Umbilical cord (tissue), 2 donors: ENCODE measurements around the gene GSK3A. TPM values are rescaled to one million over a fixed set of nuclear protein-coding genes. Genes with fewer than 3 reads are reported as not detected.

Source experiments
- DNase-seq: peaks from one replicate; pipeline ENCODE4 v3.0.0-alpha.2; 2015; ENCODE audit warnings: low spot score
- total RNA-seq: library from RNA; depleted of rRNA; stranded (reverse); fragments of >200 nt; gene quantifications from one replicate; pipeline ENCODE4 v1.2.3, GENCODE V29; 2014; ENCODE audit warnings: low replicate concordance; ENCODE audit not compliant: insufficient read depth

GSK3A gene
- total RNA-seq, 1 donor from 2014 or later: 7.2 TPM

- peak; percentile 92 for DNase-seq
These were observed 38.9 kb upstream of the GSK3A start for GRCh38 chr19:42281146-42281826.

- peak; percentile 88 for DNase-seq
These were observed 38.4 kb upstream of the GSK3A start for GRCh38 chr19:42280815-42281145.

DNA sequence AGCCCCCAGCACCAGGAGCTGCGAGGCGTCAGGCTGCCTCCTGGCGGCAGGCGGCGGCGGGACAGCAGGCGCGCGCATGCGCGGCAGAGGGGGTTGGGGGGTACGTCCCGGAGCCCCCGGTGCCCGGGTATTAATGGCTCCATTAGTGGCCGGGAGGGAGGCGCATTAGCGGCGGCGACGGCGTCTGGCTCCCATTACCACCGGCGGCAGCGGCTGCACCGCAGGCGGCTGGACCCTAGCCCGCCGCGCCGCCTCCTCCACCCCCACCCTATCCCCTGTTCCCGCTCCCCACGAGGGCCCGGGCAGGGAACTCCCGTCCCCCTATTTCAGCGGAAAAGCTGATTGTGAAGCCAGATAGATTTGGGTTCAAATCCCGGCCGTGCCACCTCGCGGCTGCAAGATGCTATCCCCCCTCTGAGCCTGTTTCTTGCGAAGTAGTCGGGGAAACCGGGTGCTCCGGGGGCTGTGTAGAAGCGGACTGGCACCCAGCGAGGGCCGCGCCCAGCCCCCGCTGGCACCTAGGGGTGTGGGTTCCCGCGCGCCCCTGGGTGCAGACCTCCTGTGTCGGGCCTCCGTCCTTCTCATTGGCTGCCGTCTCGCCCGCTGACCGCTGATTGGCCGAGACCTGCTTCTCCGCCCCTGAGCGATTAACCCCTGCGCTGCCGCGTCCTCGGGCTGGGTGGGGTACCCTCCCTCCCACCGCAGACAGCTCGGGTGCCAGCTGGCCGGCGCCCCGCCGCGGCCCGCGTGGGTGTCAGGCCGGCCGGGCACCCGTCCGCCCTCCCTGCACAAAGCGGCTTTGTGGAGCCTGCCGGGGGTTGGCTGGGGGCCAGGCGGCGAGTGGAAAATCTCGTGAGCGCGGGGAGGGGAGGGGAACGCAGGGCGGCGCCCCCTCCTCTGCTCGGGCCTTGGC lies 37.8 kb upstream of the GSK3A start:
- peak; percentile 96 for DNase-seq

DNA sequence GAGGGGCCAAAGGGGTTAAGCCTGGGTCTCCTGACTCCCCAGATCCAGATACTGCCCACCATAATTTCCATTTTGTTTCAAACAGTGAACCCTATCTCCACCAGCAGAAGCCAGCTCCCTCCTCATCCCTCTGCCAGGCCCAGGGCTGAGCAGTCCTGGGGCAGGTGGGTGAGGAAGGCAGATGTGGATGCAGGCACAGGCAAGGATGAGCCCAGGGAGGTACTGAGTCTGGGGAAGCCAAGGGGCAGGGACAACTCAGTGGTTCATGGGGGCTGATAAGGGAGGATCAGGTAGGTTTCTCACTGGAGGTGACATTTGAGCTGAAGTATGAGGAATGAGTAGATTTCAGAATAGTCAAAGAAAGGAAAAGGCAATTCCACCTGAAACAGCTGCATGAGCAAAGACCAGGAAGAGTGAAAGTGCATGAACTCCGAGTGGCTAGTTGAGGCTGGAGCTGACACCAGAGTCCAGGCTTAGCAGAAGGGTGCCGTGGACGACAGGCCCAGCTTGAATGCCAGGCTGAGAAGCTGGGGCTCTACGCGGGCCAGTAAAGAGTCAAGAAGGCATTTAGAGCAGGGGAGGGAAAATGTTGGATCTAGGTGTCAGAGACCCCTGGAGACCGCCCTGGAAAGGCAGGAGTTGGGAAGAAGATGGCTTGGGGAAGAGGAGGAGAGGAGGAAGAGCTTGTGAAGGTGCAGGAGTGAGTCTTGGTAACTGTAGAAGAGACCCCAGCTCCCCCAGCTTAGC lies 36.9 kb upstream of the GSK3A start:
- no peak for DNase-seq

GRCh38 chr19:42278452-42279154 lies 36.2 kb upstream of the GSK3A start:
- no peak for DNase-seq

DNA sequence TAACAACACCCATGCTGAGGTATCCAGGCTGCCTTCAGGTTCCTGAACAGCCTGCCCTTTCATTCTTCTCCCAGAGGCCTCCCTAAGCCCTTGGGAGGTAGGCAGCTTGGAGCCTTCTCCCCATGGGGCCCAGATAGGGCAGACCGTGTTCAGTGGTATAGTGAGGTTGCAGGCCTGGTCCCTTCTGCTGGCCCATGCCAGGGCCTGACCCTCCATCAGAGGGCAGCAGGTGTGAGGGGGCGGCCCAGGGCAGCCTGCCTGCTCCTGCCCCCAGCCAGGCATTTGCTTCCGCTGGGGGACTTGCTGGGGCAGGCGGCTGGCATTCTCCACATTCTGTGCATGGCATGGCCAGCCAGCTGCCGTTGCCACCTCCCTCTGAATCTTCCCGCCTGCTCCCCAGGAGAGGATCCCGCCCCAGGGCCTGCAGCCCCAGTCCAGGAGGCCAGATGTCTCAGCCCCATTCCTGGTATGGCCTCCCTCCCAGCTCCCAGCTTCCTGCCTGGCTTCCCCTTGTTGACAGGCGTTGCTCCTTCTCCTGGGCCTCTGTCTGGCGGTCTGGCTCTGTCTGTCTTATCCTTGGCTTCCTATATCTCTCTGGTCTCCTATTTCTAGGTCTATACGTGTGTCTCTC lies 35.5 kb upstream of the GSK3A start:
- peak; percentile 87 for DNase-seq

GRCh38 chr19:42276821-42277220 lies 34.4 kb upstream of the GSK3A start:
- DNase-seq: no peak

DNA sequence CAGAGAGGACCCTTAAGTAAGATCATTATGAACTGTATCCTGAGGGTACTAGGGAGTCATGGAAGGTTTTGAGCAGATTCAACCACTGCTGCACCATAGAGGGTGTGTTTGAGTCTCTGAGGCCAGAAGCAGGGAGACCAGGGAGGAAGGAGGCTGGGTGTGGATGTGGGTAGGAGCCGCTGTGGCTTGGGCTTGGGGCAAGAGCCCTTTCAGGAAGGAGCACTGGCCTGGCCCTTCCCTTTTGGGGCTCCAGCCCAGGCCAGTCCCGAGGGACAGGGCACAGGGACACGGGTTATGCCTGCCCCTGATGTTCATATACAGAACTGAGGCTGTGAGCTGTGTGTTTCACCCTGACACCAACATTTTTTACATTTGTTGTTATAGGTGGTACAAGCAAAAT lies 33.9 kb upstream of the GSK3A start:
- no peak for DNase-seq

DNA sequence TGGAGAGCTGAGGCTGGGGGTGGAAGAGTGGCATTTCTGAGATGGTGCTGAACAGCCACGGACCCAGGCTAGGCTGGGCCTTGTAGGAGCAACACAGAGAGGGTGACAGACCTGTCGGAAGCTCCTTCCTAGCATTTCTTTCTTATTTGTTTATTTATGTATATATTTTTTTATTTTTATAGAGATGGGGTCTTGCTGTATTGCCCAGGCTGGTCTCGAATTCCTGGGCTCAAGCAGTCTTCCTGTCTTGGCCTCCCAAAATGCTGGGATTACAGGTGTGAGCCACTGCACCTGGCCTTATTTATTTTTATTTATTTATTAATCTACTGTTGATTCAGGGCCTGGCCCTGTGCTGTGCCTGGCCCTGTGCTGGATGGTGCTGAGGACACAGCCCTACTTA lies 33.1 kb upstream of the GSK3A start:
- DNase-seq: no peak

DNA sequence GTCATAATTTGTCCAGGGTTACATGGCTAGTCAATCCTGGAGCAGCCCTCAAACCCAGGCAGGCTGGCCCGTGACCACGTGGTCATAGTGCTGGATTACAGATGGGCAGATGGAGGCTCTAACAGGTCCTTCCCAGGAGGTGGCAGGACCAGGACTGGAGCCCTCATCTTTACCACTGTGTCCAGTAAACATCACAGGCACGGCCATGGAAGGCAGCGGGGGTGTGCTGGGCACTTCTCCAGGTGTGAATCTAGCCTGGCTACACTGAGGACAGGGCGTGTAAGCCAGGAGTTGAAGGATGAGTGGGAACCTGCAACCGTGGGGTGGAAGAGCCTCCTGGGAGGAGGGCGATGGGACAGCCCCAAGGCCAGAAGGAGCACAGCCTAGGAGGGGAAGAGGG lies 32.7 kb upstream of the GSK3A start:
- no peak for DNase-seq

- no peak for DNase-seq
These were observed 31.8 kb upstream of the GSK3A start for GRCh38 chr19:42274065-42274682.

GRCh38 chr19:42273407-42274064 lies 31.1 kb upstream of the GSK3A start:
- no peak for DNase-seq

- DNase-seq: no peak
These were observed 30.6 kb upstream of the GSK3A start for GRCh38 chr19:42272989-42273406.

GRCh38 chr19:42272535-42272897 lies 30.1 kb upstream of the GSK3A start:
- DNase-seq: no peak

- DNase-seq: no peak
These were observed 29.6 kb upstream of the GSK3A start for GRCh38 chr19:42271861-42272534.

- no peak for DNase-seq
These were observed 28.6 kb upstream of the GSK3A start for GRCh38 chr19:42271045-42271419.

- DNase-seq: peak; percentile 68
These were observed 28.1 kb upstream of the GSK3A start for GRCh38 chr19:42270346-42271044.

DNA sequence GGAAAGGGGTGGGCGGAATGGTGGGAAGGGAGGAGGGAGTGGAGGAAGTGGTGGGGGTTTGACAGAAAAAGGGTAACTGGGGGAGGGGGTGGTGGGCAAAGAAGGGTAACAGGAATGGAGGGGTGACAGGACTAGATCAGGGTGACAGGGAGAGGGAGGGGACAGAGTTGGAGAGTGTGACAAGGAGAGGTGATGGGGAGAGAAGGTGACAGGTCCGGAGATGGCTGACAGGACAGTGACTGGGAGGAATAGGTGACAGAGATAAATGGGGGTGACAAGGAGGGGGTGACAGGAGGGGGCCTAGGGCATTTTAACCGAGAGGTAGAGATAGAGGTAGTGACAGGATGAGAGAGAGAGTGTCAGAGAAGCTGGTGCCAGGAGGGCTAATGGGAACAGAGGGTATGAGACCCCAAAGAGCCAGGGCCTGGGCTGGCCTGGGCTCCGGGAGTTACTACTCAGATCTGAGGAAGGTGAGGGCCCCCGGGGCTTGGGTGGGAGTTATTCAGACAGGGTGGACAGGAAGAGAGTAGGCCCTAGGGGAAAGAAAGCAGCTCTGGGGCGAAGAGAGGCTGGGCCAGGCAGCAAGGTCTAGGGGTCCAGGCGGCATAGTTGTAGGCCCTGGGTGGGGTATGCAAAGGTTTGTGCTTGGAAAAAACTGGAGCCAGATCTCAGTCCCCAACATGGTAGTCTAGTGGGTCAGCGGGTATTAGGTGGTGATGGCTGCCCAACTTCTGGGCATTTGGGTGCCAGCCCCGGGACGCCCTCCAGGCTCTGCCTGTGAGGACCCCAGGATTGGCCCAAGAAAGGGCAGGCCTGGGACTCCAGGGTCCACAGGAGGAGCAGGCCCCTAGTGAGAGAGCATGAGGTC lies 27.3 kb upstream of the GSK3A start:
- peak; percentile 25 for DNase-seq
